Chondrocyte (in vitro differentiated cells): ENCODE results near the gene WWTR1. TPM values are rescaled to one million over a fixed set of nuclear protein-coding genes. Genes with fewer than 3 reads are reported as not detected.

Experiments used
- DNase-seq: peaks from one replicate; pipeline ENCODE4 v3.0.0; 2021; ENCODE audit warnings: mixed read lengths, low spot score
- H3K27ac Mint-ChIP-seq: one replicate; pipeline ENCODE4 v1.8.0; 2021; ENCODE audit warnings: mild to moderate bottlenecking, moderate library complexity, mixed read lengths; ENCODE audit not compliant: unreplicated experiment
- H3K27me3 Mint-ChIP-seq: 2 replicates; pipeline ENCODE4 v1.8.0; 2021; ENCODE audit warnings: low read depth, mixed read lengths
- H3K36me3 Mint-ChIP-seq: 2 replicates; pipeline ENCODE4 v1.8.0; 2021; ENCODE audit warnings: low read depth, mixed read lengths
- H3K4me1 Mint-ChIP-seq: 2 replicates; pipeline ENCODE4 v1.8.0; 2021; ENCODE audit warnings: low read depth, mild to moderate bottlenecking, mixed read lengths
- H3K4me3 Mint-ChIP-seq: one replicate; pipeline ENCODE4 v1.8.0; 2021; ENCODE audit warnings: mild to moderate bottlenecking, moderate library complexity, mixed read lengths; ENCODE audit not compliant: unreplicated experiment
- H3K9me3 Mint-ChIP-seq: 2 replicates; pipeline ENCODE4 v1.8.0; 2021; ENCODE audit warnings: low read depth, mixed read lengths
- total RNA-seq: library from RNA; stranded (reverse); gene quantifications from 3 replicates; pipeline ENCODE4 v1.2.1, GENCODE V29; 2021
- TF ChIP-seq, protein P1 (sequence below): fragments of 200-600 bp; sonication (generic); IDR thresholded peaks from 2 replicates; pipeline ENCODE4 v1.5.0; 2021; ENCODE audit warnings: antibody characterized with exemption, mild to moderate bottlenecking, moderate library complexity

WWTR1 gene
- total RNA-seq, 1 donor from 2014 or later: 107 TPM

- Mint-ChIP-seq H3K4me3 (no peak overlapping the region), H3K9me3 (peaks cover 14% of the 10 kb centered on the region), H3K27ac (peak overlapping the region; percentile 72), H3K27me3 (no peaks in the 10 kb centered on the region), H3K4me1 (peaks cover 17% of the 10 kb centered on the region), H3K36me3 (peaks cover 1% of the 10 kb centered on the region)
- no peak for DNase-seq
- TF ChIP-seq, protein P1, sequence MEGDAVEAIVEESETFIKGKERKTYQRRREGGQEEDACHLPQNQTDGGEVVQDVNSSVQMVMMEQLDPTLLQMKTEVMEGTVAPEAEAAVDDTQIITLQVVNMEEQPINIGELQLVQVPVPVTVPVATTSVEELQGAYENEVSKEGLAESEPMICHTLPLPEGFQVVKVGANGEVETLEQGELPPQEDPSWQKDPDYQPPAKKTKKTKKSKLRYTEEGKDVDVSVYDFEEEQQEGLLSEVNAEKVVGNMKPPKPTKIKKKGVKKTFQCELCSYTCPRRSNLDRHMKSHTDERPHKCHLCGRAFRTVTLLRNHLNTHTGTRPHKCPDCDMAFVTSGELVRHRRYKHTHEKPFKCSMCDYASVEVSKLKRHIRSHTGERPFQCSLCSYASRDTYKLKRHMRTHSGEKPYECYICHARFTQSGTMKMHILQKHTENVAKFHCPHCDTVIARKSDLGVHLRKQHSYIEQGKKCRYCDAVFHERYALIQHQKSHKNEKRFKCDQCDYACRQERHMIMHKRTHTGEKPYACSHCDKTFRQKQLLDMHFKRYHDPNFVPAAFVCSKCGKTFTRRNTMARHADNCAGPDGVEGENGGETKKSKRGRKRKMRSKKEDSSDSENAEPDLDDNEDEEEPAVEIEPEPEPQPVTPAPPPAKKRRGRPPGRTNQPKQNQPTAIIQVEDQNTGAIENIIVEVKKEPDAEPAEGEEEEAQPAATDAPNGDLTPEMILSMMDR: no peak
These were observed 45.0 kb upstream of the WWTR1 start for GRCh38 chr3:149702691-149703441.

GRCh38 chr3:149701977-149702350 lies 44.1 kb upstream of the WWTR1 start:
- H3K4me1 Mint-ChIP-seq: peaks cover 17% of the 10 kb centered on the region
- H3K36me3 Mint-ChIP-seq: peaks cover 1% of the 10 kb centered on the region
- TF ChIP-seq, protein P1: no peak
- H3K4me3 Mint-ChIP-seq: peak overlapping the region; percentile 5
- DNase-seq: no peak
- no peaks in the 10 kb centered on the region for H3K27me3 Mint-ChIP-seq
- H3K27ac Mint-ChIP-seq: peak overlapping the region; percentile 71
- H3K9me3 Mint-ChIP-seq: peaks cover 19% of the 10 kb centered on the region

GRCh38 chr3:149701206-149701976 lies 43.6 kb upstream of the WWTR1 start:
- Mint-ChIP-seq H3K27ac (no peak overlapping the region), H3K36me3 (peaks cover 1% of the 10 kb centered on the region), H3K4me3 (no peak overlapping the region), H3K4me1 (peaks cover 17% of the 10 kb centered on the region), H3K9me3 (peaks cover 19% of the 10 kb centered on the region), H3K27me3 (no peaks in the 10 kb centered on the region)
- TF ChIP-seq, protein P1: no peak
- no peak for DNase-seq

DNA sequence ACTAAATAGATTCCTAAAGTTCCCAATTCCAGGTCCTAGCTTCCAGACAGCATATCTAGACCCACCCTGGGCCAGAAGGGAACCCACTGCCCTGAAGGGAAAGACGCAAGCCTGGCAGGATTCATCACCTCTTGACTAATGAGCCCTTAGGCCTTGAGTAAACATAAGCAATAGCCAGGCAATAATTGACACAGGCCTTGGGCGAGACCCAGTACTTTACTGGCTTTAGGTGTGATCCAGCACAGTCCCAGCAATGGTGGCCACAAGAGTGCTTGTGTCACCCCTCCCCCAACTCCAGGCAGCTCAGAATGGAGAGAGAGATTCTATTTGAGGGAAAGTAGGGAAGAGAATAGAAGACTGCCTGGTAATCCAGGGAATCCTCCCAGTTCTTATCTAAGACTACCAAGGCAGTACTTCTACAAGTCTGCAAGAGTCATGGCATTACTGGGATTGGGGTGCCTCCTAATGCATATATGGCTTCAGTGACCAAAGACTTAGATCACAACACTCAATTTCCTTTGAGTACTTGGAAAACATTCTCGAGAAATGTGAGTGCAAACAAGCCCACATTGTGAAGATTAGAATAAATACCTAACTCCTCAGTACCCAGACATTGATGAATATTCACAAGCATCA lies 30.4 kb upstream of the WWTR1 start:
- no peaks in the 10 kb centered on the region for H3K4me1 Mint-ChIP-seq
- peaks cover 11% of the 10 kb centered on the region for H3K9me3 Mint-ChIP-seq
- no peak overlapping the region for H3K4me3 Mint-ChIP-seq
- H3K27ac Mint-ChIP-seq: no peak overlapping the region
- H3K27me3 Mint-ChIP-seq: no peaks in the 10 kb centered on the region
- no peak for DNase-seq
- TF ChIP-seq, protein P1: no peak
- peaks cover 3% of the 10 kb centered on the region for H3K36me3 Mint-ChIP-seq

GRCh38 chr3:149686996-149687395 lies 29.2 kb upstream of the WWTR1 start:
- Mint-ChIP-seq H3K36me3 (peaks cover 3% of the 10 kb centered on the region), H3K4me3 (no peak overlapping the region), H3K9me3 (peaks cover 7% of the 10 kb centered on the region), H3K27me3 (no peaks in the 10 kb centered on the region), H3K4me1 (no peaks in the 10 kb centered on the region), H3K27ac (no peak overlapping the region)
- TF ChIP-seq, protein P1: no peak
- DNase-seq: no peak
